GM18511 (cell line): Measurements from ENCODE around the gene KCNE4.

ENCODE experiments used
- ATAC-seq: cut with Tn5 transposase; IDR thresholded peaks from one replicate; pipeline ENCODE4 v1.9.1; 2021; ENCODE audit warnings: mild to moderate bottlenecking, moderate library complexity; ENCODE audit not compliant: unreplicated experiment

Gene KCNE4

GRCh38 chr2:223040527-223040926 is 11.5 kb upstream of the KCNE4 start:
- ATAC-seq: no peak

- ATAC-seq: no peak
Observed at GRCh38 chr2:223041527-223042109, 10.4 kb upstream of the KCNE4 start.

GRCh38 chr2:223042284-223042683 is 9.7 kb upstream of the KCNE4 start:
- ATAC-seq: no peak

- ATAC-seq: no peak
Observed at GRCh38 chr2:223042704-223043118, 9.3 kb upstream of the KCNE4 start.

GRCh38 chr2:223043164-223043941 is 8.6 kb upstream of the KCNE4 start:
- no peak for ATAC-seq

- no peak for ATAC-seq
Observed at GRCh38 chr2:223044092-223044836, 7.7 kb upstream of the KCNE4 start.

- no peak for ATAC-seq
Observed at GRCh38 chr2:223044916-223045700, 6.9 kb upstream of the KCNE4 start.

GRCh38 chr2:223046470-223047040 is 5.4 kb upstream of the KCNE4 start:
- ATAC-seq: no peak

GRCh38 chr2:223047260-223047761 is 4.7 kb upstream of the KCNE4 start:
- no peak for ATAC-seq

- ATAC-seq: no peak
Observed at GRCh38 chr2:223048519-223048918, 3.5 kb upstream of the KCNE4 start.

GRCh38 chr2:223049356-223049755 is 2.6 kb upstream of the KCNE4 start:
- ATAC-seq: no peak

- ATAC-seq: no peak
Observed at GRCh38 chr2:223050188-223050587, 1.8 kb upstream of the KCNE4 start.

GRCh38 chr2:223050900-223051504 is 988 bp upstream of the KCNE4 start:
- ATAC-seq: no peak

GRCh38 chr2:223052548-223053483 is 826 bp downstream of the KCNE4 start:
- no peak for ATAC-seq

GRCh38 chr2:223053484-223054192 is 1.6 kb downstream of the KCNE4 start:
- ATAC-seq: no peak

GRCh38 chr2:223054193-223054781 is 2.3 kb downstream of the KCNE4 start:
- no peak for ATAC-seq

- ATAC-seq: no peak
Observed at GRCh38 chr2:223055140-223055539, 3.1 kb downstream of the KCNE4 start.

- no peak for ATAC-seq
Observed at GRCh38 chr2:223055836-223056235, 3.8 kb downstream of the KCNE4 start.
